ENCODE measurements around the gene TRUB2. TPM values are rescaled to one million over a fixed set of nuclear protein-coding genes. Genes with fewer than 3 reads are reported as not detected.
A peak's percentile ranks its signal among the peaks of the same experiment; 100 is the strongest.

The TRUB2 gene
- total and polyA plus RNA-seq, 12 donors = 18.0 to 50.3 (median 41.5) TPM

DNA sequence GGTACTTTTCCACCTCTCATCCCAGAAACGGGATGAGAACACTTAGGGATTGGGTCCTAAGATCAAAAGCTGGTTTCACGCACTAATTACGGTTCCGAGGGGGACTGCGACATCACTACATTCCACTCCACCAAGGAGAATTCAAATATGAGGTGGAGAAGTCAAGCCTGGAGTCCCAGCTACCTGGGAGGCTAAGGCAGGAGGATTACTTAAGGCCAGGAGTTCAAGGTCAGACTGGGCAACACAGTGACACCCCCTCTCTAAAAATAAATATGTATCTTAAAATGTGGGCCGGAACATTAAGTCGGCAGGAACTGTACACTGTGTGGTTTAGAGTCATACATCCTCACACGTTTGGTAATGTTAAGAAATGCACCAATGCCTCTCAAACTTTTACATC, 48.0 kb downstream of the TRUB2 start:
- WGBS, 2 donors = 71 to 73% methylated on average over 8 of the region's 8 CpGs
- DNase-seq = no peak
- peak overlapping the region in 6 of 10 donors; percentile 89 to 94 (median 94) for H3K27ac ChIP-seq
- no peak for TF ChIP-seq CTCF (IDR thresholded peaks at IDR 0.05)
- H3K4me3 ChIP-seq = peak overlapping the region in 7 of 10 donors; percentile 79 to 96 (median 91)
- ATAC-seq = no peak
- intact Hi-C loops (cut with DNase I) = loop anchor here in 1 of 10 donors (5.0 kb wide), 1 partner anchor 52 kb away; no protein-coding TSS in a partner anchor
- H3K9me3 ChIP-seq = no peaks in the 10 kb centered on the region
- no peaks in the 10 kb centered on the region for H3K27me3 ChIP-seq
- peaks cover 3 to 45% (median 29%) of the 10 kb centered on the region in 9 donors for H3K4me1 ChIP-seq
- H3K36me3 ChIP-seq = peaks cover 0 to 45% (median 16%) of the 10 kb centered on the region in 9 donors

GRCh38 chr9:128271512-128271911, 50.7 kb downstream of the TRUB2 start:
- intact Hi-C loops (cut with DNase I) = loop anchor here in 1 of 10 donors (5.0 kb wide), 1 partner anchor 49 kb away; no protein-coding TSS in a partner anchor
- TF ChIP-seq CTCF (IDR thresholded peaks at IDR 0.05) = no peak
- Histone ChIP-seq H3K27me3 (no peaks in the 10 kb centered on the region), H3K9me3 (no peaks in the 10 kb centered on the region), H3K36me3 (peaks cover 0 to 73% (median 30%) of the 10 kb centered on the region in 9 donors), H3K27ac (no peak overlapping the region), H3K4me1 (peaks cover 0 to 20% (median 14%) of the 10 kb centered on the region in 9 donors), H3K4me3 (no peak overlapping the region)
- WGBS, 2 donors = 78 to 80% methylated on average over 5 of the region's 5 CpGs
- no peak for DNase-seq
- no peak for ATAC-seq

DNA sequence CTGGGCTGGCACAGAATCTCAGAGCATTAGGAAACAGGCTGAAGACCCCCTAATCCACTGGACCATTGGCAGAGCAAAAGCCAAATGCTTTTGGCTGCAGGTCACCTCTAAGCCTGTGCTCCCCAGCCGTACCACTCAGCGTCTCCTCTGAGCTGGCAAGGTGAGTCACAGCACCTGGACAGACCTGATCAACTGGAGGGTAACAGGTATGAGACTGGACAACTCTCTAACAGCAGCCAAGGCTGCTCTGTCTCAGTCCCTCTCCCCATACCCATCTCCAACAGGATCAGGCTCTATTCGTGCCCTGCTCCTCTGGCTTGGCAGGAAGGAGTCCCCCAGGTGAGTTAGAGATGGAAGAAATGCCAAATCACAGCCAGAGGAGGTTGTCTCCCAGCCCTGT, 51.1 kb downstream of the TRUB2 start:
- intact Hi-C loops (cut with DNase I) = loop anchor here in 1 of 10 donors (5.0 kb wide), 1 partner anchor 49 kb away; no protein-coding TSS in a partner anchor
- no peak overlapping the region for H3K27ac ChIP-seq
- peaks cover 0 to 77% (median 34%) of the 10 kb centered on the region in 9 donors for H3K36me3 ChIP-seq
- no peak overlapping the region for H3K4me3 ChIP-seq
- TF ChIP-seq CTCF (IDR thresholded peaks at IDR 0.05) = no peak
- peaks cover 0 to 20% (median 14%) of the 10 kb centered on the region in 9 donors for H3K4me1 ChIP-seq
- WGBS, 2 donors = 94% methylated on average over 3 of the region's 3 CpGs
- ATAC-seq (no peak), DNase-seq (no peak)
- H3K9me3 ChIP-seq = no peaks in the 10 kb centered on the region
- H3K27me3 ChIP-seq = no peaks in the 10 kb centered on the region

DNA sequence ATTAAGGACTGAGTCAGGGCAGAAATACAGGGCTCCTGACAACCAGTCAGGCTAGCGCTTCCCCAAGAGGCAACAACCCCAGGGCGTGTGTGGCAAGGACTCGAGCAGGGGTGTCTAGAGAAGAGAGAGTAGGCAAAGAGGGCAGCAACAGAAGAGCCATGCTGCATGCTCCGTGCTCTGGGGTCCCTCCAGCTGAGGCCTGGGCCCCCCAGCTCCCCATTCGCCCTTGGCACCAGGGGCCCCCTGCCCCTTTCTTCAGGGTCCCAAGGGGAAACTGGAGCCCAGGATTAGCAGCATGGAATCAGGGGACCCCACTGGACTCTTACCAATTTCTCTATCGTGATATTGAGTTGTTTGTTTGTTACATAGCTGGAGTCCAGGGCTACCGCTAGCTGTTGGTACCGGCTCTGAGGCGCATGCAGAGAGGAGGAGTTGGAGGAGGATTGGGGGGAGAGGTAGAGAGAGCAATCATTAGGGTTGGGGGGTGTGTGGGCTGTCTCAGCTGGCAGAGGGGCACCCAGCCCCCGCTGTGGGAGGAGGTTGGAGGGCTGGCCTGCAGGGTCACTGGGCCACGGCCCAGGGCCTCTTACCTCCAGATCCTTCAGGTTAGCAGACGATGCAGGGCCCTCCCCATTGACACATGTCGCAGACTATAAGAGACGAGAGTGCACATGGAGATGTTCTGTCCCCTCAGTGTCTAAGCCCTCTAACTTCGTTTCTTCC, 55.2 kb downstream of the TRUB2 start:
- no peak overlapping the region for H3K4me3 ChIP-seq
- TF ChIP-seq CTCF (IDR thresholded peaks at IDR 0.05) = no peak
- WGBS, 2 donors = 93 to 94% methylated on average over 14 to 15 of the region's 15 CpGs
- H3K27me3 ChIP-seq = no peaks in the 10 kb centered on the region
- H3K9me3 ChIP-seq = no peaks in the 10 kb centered on the region
- H3K36me3 ChIP-seq = peaks cover 0 to 100% (median 49%) of the 10 kb centered on the region in 9 donors
- no peak overlapping the region for H3K27ac ChIP-seq
- ATAC-seq (no peak), DNase-seq (no peak)
- intact Hi-C loops (cut with DNase I) = no loop called here
- peaks cover 0 to under 1% (median 0%) of the 10 kb centered on the region in 9 donors for H3K4me1 ChIP-seq
